MG63 (cell line): ENCODE results near the gene ZBTB43. TPM values are rescaled to one million over a fixed set of nuclear protein-coding genes. Genes with fewer than 3 reads are reported as not detected.

Experiments
- DNase-seq: peaks from one replicate; pipeline ENCODE4 v3.0.0-alpha.2; 2020
- H3K27me3 ChIP-seq: fragments of 250-450 bp; sonication (Bioruptor Pico); 2 replicates; pipeline ENCODE4 v1.5.1; 2020; ENCODE audit warnings: mild to moderate bottlenecking, moderate library complexity
- H3K36me3 ChIP-seq: fragments of 250-450 bp; sonication (Bioruptor Pico); 2 replicates; pipeline ENCODE4 v1.5.1; 2020; ENCODE audit warnings: mild to moderate bottlenecking, moderate library complexity
- H3K4me3 ChIP-seq: fragments of 250-450 bp; sonication (Bioruptor Pico); 2 replicates; pipeline ENCODE4 v1.5.1; 2020; ENCODE audit warnings: mild to moderate bottlenecking, moderate library complexity
- H3K9me3 ChIP-seq: fragments of 250-450 bp; sonication (Bioruptor Pico); 2 replicates; pipeline ENCODE4 v1.5.1; 2020; ENCODE audit warnings: mild to moderate bottlenecking, moderate library complexity
- total RNA-seq: library from RNA; depleted of rRNA; stranded (reverse); fragments of >200 nt; shearing (Covaris generic); gene quantifications from 2 replicates; pipeline ENCODE4 v1.2.3, GENCODE V29; 2014; ENCODE audit warnings: low replicate concordance

The ZBTB43 gene
- total RNA-seq, 1 experiment from 2014 or later, result 3.8 TPM

DNA sequence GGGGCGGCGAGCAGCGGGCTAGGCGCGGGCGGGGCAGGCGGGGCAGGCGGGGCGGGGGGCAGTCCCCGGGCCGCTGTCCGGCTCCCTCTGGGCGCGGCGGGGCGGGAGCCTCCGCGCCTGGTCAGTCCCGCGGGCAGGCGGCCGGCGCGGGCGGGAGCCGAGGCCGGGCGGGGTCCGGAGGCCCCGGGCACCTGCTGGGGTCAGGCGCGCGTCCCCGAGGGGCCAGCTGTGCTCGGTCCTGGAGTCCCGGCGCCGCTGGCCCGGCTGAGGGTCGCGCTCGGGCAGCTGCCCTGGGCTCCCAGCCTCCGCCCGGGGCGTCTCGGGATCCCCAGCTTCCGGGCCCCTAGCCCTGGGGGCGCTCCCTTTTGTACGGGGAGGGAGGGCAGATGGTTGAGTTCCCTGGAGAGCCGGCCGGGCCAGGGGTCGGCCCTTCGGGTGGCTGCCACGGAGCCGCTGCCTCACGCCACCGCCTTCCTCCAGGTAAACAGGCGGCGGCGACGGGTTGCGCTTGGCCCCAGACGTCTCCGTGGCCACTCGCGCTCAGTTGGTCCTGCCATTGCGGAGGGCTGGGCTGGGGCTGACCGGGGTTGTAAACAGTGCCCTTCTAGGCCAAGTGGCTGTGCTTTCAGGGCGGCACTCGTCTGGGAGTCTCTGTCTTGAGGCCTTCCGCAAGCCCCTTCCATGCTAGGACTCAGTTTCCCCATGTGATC, 56.1 kb downstream of the ZBTB43 start:
- peak; percentile 17 for DNase-seq
- no peaks in the 10 kb centered on the region for H3K27me3 ChIP-seq
- peak overlapping the region; percentile 83 for H3K4me3 ChIP-seq
- H3K36me3 ChIP-seq, result peaks cover 15% of the 10 kb centered on the region
- no peaks in the 10 kb centered on the region for H3K9me3 ChIP-seq

DNA sequence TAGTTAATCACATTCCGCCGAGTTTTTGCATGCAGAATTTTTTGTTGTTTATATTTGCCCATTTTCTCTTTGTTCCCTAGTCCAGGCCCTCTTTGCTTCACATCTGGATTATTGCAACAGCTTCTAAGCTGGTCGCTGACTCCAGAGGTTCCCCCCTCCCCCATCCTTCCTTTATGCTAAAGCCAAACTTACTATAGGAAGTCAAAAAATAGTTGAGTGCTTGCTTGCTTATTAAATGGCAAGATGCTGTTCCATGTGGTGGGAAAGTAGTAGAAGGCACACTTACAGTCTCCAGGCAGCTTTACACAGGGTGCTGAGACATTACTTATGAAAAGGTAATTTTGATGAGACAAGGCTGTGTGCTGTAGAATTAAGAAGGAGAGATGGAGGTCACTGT, 56.9 kb downstream of the ZBTB43 start:
- peak overlapping the region; percentile 83 for H3K4me3 ChIP-seq
- no peaks in the 10 kb centered on the region for H3K27me3 ChIP-seq
- H3K9me3 ChIP-seq, result no peaks in the 10 kb centered on the region
- H3K36me3 ChIP-seq, result peaks cover 18% of the 10 kb centered on the region
- no peak for DNase-seq

DNA sequence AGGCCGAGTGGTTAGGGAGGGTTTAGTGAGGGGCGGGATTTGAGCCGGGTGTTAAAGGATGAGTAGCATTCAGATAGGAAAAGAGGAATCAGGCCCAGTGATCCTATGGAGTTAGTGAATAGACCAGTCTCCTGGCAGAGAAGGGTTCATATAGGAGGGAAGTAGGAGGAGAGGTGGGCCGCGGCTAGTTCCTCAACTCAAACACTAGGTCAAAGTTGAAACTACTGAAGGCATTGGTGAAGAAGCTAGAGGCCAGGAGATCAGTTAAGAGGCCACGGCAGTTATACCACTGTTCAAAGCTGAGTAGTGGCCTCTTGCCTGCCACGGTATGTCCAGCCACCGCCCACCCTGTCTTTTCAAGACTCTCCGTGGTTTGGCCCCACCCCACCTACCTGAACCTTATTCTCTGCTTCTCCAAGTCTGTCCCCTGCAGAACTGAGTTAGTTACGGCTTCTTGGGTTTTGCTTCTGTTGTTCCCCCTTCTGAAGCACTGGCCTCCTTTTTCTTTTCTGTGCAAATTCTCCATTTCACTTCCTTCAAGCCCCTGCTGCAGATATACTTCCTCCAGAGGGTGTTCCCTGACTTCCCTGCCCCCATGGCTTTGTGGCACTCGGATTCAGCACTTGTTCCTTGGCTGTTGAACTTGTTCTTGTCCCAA, 57.4 kb downstream of the ZBTB43 start:
- Histone ChIP-seq H3K27me3 (no peaks in the 10 kb centered on the region), H3K36me3 (peaks cover 19% of the 10 kb centered on the region), H3K9me3 (no peaks in the 10 kb centered on the region), H3K4me3 (peak overlapping the region; percentile 83)
- no peak for DNase-seq

DNA sequence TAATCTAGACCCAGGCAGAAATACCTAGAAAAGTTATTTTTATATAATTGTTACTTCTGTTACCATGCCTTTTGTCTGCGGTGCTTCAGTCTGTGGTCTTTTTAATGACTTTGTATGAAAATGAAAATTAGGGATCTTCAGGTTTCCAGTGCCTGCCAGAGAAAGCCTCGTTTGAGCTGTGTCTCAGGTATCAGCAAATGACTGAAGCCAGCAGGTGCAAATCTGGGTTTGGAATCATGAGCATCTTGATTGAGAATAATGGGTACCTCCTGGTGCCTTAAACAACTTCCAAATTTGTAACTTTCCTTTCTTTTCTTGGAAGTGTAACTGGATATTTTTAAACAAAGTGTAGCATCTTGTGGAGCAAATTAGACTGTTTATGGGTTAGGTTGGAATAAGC, 59.9 kb downstream of the ZBTB43 start:
- Histone ChIP-seq H3K9me3 (no peaks in the 10 kb centered on the region), H3K27me3 (no peaks in the 10 kb centered on the region), H3K4me3 (no peak overlapping the region), H3K36me3 (peaks cover 19% of the 10 kb centered on the region)
- DNase-seq, result no peak

DNA sequence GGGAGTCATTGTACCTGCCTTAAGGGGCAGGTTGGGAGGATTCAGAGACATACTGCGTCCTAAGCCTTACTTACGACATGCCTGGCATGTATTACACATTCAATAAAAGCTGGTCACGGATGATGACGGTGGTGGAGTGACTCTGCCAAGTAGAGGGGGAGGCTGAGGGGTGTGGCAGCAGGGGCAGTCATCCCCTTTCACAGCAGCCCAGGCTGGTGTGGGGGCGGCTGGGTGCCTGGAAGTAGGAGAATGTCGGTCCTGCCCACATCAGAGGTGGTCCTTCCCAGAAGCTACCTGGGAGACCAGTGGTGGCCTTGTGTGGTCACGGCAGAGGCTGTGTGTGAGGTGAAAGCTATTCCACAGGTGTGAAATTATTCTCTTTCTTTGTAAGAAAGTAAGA, 64.5 kb downstream of the ZBTB43 start:
- Histone ChIP-seq H3K4me3 (no peak overlapping the region), H3K36me3 (peaks cover 9% of the 10 kb centered on the region), H3K9me3 (no peaks in the 10 kb centered on the region), H3K27me3 (no peaks in the 10 kb centered on the region)
- DNase-seq, result peak; percentile 15

DNA sequence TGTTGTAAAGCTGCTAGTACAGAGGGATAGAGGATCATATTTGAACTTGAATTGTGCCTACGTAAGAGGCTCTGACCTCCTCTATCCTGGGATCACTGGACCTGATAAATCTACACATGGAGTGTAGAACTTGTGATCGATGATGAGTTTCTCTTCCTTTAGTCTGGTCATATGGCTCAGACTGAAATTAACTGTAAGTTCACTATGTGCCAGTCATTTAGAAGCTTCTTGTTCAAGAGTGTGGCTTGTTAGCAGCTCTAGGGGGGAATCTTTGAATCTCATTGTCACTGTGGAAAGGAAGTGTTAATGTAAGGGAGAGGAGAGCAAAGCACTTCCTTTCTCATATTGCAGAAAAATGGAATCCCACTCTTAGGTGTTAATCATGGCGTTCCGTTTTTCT, 67.7 kb downstream of the ZBTB43 start:
- DNase-seq, result no peak
- peaks cover 2% of the 10 kb centered on the region for H3K36me3 ChIP-seq
- no peaks in the 10 kb centered on the region for H3K9me3 ChIP-seq
- H3K4me3 ChIP-seq, result no peak overlapping the region
- no peaks in the 10 kb centered on the region for H3K27me3 ChIP-seq

DNA sequence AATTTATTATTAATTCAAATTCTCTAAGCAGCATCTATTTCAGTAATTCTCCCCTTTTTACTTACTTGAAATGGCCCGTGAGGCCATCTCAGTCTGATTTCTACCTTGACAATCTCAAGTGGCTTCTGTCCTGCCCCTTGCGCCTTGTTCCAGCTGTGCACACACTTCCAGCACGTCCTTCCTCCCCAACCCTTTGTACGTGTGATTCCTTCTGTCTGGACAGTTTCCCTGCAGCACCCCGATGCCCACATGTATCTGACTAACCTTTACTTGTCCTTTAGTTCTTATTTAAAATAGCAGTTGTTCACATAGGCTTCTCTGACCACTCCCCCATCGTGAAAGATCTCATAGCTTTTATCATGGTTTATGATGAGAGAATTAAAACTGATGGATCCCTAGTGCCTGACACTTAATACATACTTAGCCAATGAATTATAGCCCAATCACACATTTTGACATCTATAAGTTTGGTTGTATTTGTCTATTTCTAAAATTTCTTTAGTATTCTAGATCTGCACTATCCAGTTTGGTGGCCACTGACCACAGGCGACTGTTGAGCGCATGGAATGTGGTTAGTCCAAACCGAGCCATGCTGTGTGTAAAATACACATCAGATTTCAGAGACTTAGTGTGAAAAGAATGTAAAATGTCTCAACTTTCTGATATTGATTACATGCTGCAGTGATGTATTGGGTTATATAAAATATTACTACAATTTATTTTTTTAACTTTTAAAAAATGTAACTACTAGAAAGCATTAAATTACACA, 69.9 kb downstream of the ZBTB43 start:
- Histone ChIP-seq H3K36me3 (peaks cover 3% of the 10 kb centered on the region), H3K27me3 (no peaks in the 10 kb centered on the region), H3K4me3 (no peak overlapping the region), H3K9me3 (no peaks in the 10 kb centered on the region)
- DNase-seq, result no peak

DNA sequence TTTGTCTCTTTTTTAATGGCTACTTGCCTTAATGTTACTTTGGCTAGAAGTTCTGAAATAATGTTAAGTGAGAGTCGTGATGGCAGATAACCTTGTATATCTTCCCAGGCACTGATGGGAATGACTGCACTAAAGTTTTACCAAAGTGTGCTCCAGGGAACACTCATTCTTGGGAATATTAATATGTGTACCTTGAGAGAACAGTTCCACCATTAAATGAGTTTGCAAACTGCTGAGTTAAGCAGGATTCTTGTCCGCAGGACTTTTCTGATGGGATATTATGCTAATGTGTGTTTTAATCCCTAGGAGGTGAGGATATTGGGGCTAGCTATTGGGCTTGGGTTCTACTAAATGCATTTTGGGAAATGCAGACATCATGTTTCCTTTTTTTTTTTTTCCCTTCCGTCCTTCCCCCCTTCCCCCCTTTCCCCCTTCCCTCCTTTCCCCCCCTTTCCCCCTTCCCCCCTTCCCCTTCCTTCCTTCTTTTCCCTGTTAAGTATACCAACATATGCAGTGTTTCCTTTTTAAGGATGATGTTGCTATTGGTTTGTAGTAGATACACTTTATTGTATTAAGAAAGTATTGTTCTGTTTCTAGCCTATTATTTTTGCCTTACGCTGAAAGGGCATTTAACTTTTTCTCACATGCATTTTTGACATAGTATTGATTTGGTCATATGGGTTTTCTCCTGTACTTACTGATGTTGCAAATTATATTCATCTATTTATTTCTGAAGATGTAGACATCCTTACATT, 71.1 kb downstream of the ZBTB43 start:
- Histone ChIP-seq H3K4me3 (no peak overlapping the region), H3K27me3 (no peaks in the 10 kb centered on the region), H3K36me3 (peaks cover 10% of the 10 kb centered on the region), H3K9me3 (no peaks in the 10 kb centered on the region)
- DNase-seq, result no peak

DNA sequence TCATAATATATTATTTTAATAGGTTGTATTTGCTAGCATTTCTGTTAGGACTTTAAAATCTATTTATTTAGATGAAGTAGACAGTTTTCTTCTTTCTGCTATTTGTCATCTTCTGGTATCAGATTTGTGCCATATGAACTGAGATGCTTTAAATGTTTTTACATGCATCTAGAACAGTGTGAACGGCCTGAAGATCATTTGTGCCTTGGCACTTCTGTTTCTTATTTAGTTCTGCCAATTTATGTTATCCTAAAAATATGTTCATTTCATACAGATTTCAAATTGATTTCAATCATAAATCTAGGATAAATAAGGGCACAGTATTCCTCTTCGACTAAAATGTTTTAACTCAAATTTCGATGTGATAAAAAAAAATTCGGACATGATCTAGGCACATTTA, 71.7 kb downstream of the ZBTB43 start:
- Histone ChIP-seq H3K27me3 (no peaks in the 10 kb centered on the region), H3K36me3 (peaks cover 13% of the 10 kb centered on the region), H3K9me3 (no peaks in the 10 kb centered on the region), H3K4me3 (no peak overlapping the region)
- DNase-seq, result no peak

DNA sequence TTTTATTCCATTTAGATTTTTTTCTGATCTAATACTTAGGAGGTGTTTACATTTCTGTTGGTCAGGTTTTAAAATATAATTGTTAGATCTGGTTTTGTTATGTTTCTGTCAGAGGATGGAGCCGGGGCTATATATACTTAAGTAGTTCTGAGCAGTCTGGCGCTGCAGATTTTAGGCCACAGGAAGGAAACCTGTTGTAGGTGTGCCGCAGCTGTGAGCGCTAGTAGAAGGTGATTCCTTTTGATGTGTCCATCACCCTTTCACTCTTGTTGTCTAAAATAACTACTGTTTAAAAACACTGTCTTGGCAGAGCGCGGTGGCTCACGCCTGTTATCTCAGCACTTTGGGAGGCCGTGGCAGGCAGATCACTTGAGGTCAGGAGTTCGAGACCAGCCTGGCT, 72.6 kb downstream of the ZBTB43 start:
- Histone ChIP-seq H3K36me3 (peaks cover 18% of the 10 kb centered on the region), H3K4me3 (no peak overlapping the region), H3K9me3 (no peaks in the 10 kb centered on the region), H3K27me3 (no peaks in the 10 kb centered on the region)
- DNase-seq, result no peak

DNA sequence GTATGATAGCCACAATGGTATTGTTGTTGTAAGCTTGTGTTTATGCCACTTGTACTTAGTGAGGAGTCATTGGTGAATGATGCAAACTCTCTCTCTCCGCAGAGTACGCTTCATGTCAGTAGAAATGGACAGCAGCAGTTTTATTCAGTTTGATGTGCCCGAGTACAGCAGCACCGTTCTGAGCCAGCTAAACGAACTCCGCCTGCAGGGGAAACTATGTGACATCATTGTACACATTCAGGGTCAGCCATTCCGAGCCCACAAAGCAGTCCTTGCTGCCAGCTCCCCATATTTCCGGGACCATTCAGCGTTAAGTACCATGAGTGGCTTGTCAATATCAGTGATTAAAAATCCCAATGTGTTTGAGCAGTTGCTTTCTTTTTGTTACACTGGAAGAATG, 74.4 kb downstream of the ZBTB43 start:
- DNase-seq, result no peak

DNA sequence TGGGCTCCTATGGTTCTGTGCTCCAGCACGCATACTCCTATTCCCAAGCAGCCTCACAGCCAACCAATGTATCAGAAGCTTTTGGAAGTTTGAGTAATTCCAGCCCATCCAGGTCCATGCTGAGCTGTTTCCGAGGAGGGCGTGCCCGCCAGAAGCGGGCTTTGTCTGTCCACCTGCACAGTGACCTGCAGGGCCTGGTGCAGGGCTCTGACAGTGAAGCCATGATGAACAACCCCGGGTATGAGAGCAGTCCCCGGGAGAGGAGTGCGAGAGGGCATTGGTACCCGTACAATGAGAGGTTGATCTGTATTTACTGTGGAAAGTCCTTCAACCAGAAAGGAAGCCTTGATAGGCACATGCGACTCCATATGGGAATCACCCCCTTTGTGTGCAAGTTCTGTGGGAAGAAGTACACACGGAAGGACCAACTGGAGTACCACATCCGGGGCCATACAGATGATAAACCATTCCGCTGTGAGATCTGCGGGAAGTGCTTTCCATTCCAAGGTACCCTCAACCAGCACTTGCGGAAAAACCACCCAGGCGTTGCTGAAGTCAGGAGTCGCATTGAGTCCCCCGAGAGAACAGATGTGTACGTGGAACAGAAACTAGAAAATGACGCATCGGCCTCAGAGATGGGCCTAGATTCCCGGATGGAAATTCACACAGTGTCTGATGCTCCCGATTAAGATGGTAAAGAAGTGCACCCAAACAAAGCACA, 75.5 kb downstream of the ZBTB43 start:
- Histone ChIP-seq H3K4me3 (no peak overlapping the region), H3K9me3 (no peaks in the 10 kb centered on the region), H3K36me3 (peaks cover 28% of the 10 kb centered on the region), H3K27me3 (no peaks in the 10 kb centered on the region)
- DNase-seq, result no peak

More for the DNA sequence above, 74.4 kb downstream of the ZBTB43 start:
- H3K27me3 ChIP-seq, result no peaks in the 10 kb centered on the region
- H3K4me3 ChIP-seq, result no peak overlapping the region
- no peaks in the 10 kb centered on the region for H3K9me3 ChIP-seq
- H3K36me3 ChIP-seq, result peaks cover 24% of the 10 kb centered on the region

DNA sequence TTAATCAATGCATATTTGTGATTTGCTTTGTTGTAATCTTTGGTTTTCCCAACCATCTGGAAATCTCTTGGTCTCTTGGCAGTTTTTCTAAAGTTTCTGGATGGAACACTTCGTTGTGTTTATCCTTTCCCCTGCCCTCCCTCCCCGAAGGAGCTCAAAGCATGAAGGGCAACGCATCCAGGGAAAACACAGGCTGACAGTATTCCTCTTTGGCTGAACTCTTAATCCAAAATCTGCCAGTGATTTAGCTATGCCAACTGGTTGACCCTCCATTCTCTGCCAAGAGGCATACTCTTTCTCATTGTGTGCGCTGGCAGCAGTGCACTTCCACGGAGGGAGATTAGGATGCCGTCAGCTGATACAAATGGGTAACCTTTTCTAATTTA, 76.1 kb downstream of the ZBTB43 start:
- Histone ChIP-seq H3K9me3 (no peaks in the 10 kb centered on the region), H3K36me3 (peaks cover 28% of the 10 kb centered on the region), H3K27me3 (no peaks in the 10 kb centered on the region), H3K4me3 (no peak overlapping the region)
- no peak for DNase-seq

DNA sequence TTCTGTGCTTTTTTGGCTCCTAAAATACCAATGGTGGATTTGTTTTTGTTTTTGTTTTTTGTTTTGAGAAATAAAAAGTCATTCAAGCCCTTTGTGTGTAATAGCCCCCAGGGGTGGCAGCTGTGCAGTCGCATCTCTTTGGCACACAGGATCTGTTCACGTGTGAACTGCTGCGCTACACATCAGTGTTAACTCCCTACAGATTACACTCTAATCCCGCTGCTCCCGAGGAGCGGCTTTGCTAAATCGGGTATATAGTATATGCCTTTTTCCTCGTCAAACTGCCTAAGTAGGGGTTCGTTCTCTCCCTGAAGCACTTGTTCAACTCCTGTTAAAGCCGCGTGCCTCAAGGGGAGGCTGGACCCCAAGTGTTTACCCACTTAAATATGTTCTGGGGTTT, 77.9 kb downstream of the ZBTB43 start:
- no peaks in the 10 kb centered on the region for H3K9me3 ChIP-seq
- H3K36me3 ChIP-seq, result peaks cover 25% of the 10 kb centered on the region
- DNase-seq, result no peak
- no peaks in the 10 kb centered on the region for H3K27me3 ChIP-seq
- H3K4me3 ChIP-seq, result no peak overlapping the region

DNA sequence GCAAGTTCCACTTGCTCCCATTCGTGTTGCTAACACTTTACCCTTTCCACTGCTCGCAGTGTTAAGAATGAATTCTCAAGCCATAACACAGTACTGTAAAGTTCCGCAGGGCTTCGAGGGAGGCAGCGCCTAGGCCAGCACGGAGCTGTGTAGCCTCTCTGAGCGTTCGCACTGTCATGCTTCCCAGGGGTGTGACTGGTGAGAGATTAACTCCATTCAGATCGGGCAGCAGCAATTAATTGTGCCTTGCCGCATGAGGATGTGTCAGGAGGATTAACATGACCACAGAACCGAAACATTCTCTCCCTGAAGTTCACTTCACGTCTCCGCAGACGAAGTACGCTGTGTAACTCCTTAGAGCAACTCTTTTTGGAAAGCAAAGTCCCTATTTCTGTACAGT, 78.8 kb downstream of the ZBTB43 start:
- no peak for DNase-seq
- no peaks in the 10 kb centered on the region for H3K9me3 ChIP-seq
- no peak overlapping the region for H3K4me3 ChIP-seq
- peaks cover 25% of the 10 kb centered on the region for H3K36me3 ChIP-seq
- H3K27me3 ChIP-seq, result no peaks in the 10 kb centered on the region

DNA sequence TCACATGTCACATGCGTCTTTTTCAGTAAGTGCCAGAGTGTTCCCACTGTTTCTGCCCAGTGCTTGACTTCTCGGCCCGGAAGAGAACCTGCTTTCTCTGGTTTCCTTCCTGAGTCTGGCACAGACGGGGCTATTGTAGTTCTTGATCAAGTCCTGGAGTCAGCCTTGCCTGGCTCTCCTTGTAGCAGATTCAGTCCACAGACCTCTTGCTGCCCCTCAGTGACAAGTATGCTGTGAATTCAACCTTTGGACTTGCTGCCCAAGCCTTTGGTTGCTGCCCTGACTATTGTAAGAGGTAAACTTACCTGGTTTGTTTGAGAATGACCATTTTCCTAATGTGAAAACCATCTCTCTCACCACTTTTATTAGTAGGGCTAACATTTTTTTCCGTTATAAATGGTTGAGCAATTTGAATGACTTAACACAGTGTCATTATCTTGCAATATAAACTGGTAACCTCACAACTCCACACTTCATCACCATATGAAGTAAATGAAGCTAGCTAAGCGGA, 80.3 kb downstream of the ZBTB43 start:
- Histone ChIP-seq H3K27me3 (no peaks in the 10 kb centered on the region), H3K9me3 (no peaks in the 10 kb centered on the region), H3K4me3 (no peak overlapping the region), H3K36me3 (peaks cover 24% of the 10 kb centered on the region)
- DNase-seq, result no peak
